ENCODE data around the gene ME3.

The ME3 gene

GRCh38 chr11:86513746-86514373 is 158.6 kb downstream of the ME3 start:
- no peak for TF ChIP-seq CTCF (IDR thresholded peaks at IDR 0.05; ENCODE audit: insufficient read depth, low read length, poor library complexity, severe bottlenecking)
- DNase-seq (ENCODE audit: extremely low read depth, insufficient read length): no peak
- no peaks in the 10 kb centered on the region for H3K36me3 ChIP-seq (ENCODE audit: control insufficient read depth, insufficient read depth, low read length)
- no peak overlapping the region for H3K4me3 ChIP-seq (replicated peaks; ENCODE audit: low read depth, low read length)
- no peaks in the 10 kb centered on the region for H3K27me3 ChIP-seq (replicated peaks; ENCODE audit: control insufficient read depth, insufficient read depth, low read length)

- Histone ChIP-seq H3K27me3 (replicated peaks; ENCODE audit: control insufficient read depth, insufficient read depth, low read length) (no peaks in the 10 kb centered on the region), H3K4me3 (replicated peaks; ENCODE audit: low read depth, low read length) (no peak overlapping the region), H3K36me3 (ENCODE audit: control insufficient read depth, insufficient read depth, low read length) (no peaks in the 10 kb centered on the region)
- no peak for DNase-seq (ENCODE audit: extremely low read depth, insufficient read length)
- no peak for TF ChIP-seq CTCF (IDR thresholded peaks at IDR 0.05; ENCODE audit: insufficient read depth, low read length, poor library complexity, severe bottlenecking)
These were observed 159.3 kb downstream of the ME3 start for GRCh38 chr11:86513138-86513537.

- Histone ChIP-seq H3K27me3 (replicated peaks; ENCODE audit: control insufficient read depth, insufficient read depth, low read length) (no peaks in the 10 kb centered on the region), H3K36me3 (ENCODE audit: control insufficient read depth, insufficient read depth, low read length) (no peaks in the 10 kb centered on the region), H3K4me3 (replicated peaks; ENCODE audit: low read depth, low read length) (no peak overlapping the region)
- no peak for TF ChIP-seq CTCF (IDR thresholded peaks at IDR 0.05; ENCODE audit: insufficient read depth, low read length, poor library complexity, severe bottlenecking)
- no peak for DNase-seq (ENCODE audit: extremely low read depth, insufficient read length)
These were observed 161.3 kb downstream of the ME3 start for GRCh38 chr11:86511086-86511551.

GRCh38 chr11:86510674-86511073 is 161.7 kb downstream of the ME3 start:
- H3K27me3 ChIP-seq (replicated peaks; ENCODE audit: control insufficient read depth, insufficient read depth, low read length): no peaks in the 10 kb centered on the region
- no peak for TF ChIP-seq CTCF (IDR thresholded peaks at IDR 0.05; ENCODE audit: insufficient read depth, low read length, poor library complexity, severe bottlenecking)
- no peaks in the 10 kb centered on the region for H3K36me3 ChIP-seq (ENCODE audit: control insufficient read depth, insufficient read depth, low read length)
- no peak for DNase-seq (ENCODE audit: extremely low read depth, insufficient read length)
- no peak overlapping the region for H3K4me3 ChIP-seq (replicated peaks; ENCODE audit: low read depth, low read length)

- no peak for DNase-seq (ENCODE audit: extremely low read depth, insufficient read length)
- no peaks in the 10 kb centered on the region for H3K27me3 ChIP-seq (replicated peaks; ENCODE audit: control insufficient read depth, insufficient read depth, low read length)
- H3K36me3 ChIP-seq (ENCODE audit: control insufficient read depth, insufficient read depth, low read length): no peaks in the 10 kb centered on the region
- no peak for TF ChIP-seq CTCF (IDR thresholded peaks at IDR 0.05; ENCODE audit: insufficient read depth, low read length, poor library complexity, severe bottlenecking)
- H3K4me3 ChIP-seq (replicated peaks; ENCODE audit: low read depth, low read length): no peak overlapping the region
These were observed 162.3 kb downstream of the ME3 start for GRCh38 chr11:86510097-86510496.

GRCh38 chr11:86509588-86509974 is 162.8 kb downstream of the ME3 start:
- no peaks in the 10 kb centered on the region for H3K36me3 ChIP-seq (ENCODE audit: control insufficient read depth, insufficient read depth, low read length)
- H3K4me3 ChIP-seq (replicated peaks; ENCODE audit: low read depth, low read length): no peak overlapping the region
- no peaks in the 10 kb centered on the region for H3K27me3 ChIP-seq (replicated peaks; ENCODE audit: control insufficient read depth, insufficient read depth, low read length)
- TF ChIP-seq CTCF (IDR thresholded peaks at IDR 0.05; ENCODE audit: insufficient read depth, low read length, poor library complexity, severe bottlenecking): no peak
- DNase-seq (ENCODE audit: extremely low read depth, insufficient read length): no peak

Data from GM06990 (cell line).